GDM1 (cell line): Measurements from ENCODE around the gene TBC1D2B.
"Not testable (repeated sequence)": the region's sequence is repeated elsewhere in the genome, so short reads cannot be mapped to it uniquely, and the experiment has no call there.

Experiments
- DNase-seq: peaks from one replicate; lab custom pipeline; 2025; lab: John Stamatoyannopoulos, UW

TBC1D2B gene

DNA sequence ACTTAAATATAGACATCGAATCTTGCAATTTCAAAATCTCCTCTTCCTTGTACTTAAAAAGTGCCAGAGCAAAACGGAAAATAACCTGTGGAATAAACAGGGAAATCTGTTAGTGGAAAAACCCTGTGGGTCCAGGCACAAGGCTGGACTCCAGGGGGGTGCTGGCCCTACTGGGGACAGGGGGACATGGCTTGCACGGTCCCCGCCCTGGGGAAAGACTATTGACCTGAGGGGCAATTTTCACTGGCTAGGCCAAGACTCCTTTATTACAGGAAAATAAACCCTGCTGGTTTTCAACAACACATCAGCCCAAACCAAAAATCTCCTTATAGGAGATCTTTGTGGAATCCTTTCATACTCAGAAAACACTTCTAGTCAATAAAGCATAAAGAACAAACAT lies 75.9 kb downstream of the TBC1D2B start:
- DNase-seq: no peak

DNA sequence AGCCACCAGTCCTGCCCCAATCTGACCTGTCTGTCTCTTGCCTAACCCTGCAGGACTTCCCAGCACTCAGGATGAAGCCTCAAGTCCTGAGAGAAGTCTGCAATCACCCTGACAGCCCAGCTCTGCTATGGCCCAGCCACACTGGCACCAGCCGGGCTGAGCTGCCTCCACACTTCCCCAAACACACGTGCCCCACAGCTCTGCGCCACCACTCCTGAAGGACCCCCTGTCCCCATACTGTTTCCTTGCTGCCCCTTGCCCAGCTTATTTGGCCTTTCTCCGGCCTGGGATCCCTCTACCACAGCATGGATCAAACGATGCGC lies 76.6 kb downstream of the TBC1D2B start:
- no peak for DNase-seq

- peak; percentile 46 for DNase-seq
These were observed 77.2 kb downstream of the TBC1D2B start for GRCh38 chr15:78000091-78000926.

DNA sequence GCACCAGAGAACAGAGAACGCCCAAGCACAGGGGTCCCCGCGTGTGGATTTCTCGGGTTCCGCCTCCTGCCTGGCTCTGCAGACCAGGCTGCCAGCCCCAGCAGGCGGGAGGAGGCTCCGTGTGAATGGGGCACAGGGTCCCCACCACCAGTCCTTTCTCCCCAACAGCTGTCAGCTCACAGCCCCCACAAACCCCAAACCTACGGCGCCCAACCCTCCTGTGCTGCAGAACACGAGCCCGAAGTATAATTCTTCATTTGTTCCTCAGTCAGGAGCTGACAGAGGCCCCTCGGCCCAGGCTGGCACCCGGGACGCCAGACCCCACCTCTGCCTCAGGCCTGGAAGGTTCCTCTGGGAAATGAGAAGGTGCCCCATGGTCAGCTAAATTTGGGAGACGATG lies 78.0 kb downstream of the TBC1D2B start:
- no peak for DNase-seq

- DNase-seq: no peak
These were observed 78.9 kb downstream of the TBC1D2B start for GRCh38 chr15:77998592-77998991.

GRCh38 chr15:77997761-77998554 lies 79.6 kb downstream of the TBC1D2B start:
- DNase-seq: not testable (repeated sequence)

DNA sequence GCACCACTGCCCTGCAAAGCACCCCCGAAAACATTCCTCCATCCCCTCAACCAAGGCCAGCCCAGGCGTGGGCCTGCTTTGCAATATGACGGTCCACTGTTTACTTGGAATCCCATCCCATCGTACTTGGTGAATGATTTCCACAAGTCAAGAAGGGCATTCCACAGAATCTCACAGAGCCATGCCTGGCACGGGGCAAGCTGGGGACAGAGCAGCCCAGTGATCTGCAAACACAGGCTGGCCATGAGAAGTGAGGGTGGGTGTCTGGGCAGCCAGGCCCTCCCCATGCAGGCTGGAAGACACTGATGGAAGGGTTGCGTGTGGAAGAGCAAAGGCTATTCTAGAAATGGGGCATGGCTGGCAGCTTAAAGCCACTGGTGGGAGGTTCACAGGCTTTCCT lies 80.3 kb downstream of the TBC1D2B start:
- DNase-seq: not testable (repeated sequence)

DNA sequence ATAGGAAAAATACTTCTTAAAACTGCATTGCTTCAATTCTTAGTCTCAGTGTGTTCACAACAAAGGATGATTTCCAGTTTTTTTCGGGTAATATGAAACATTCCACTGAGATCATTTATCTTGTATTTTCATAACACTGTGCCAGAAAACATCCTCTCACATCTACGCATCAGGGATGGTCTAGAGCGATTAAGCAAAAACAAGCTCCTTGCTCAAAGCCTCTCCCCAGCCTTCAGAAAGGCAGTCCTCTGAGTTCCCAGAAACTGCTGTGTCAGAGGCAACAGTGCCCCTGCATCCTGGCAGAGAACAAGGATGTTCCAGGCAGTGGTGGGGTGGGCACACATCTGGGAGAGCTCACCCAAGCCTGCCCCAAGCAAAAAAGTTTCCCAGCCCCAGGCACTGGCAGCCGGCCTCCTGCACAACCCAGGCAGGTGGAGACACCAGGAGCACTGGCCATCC lies 80.8 kb downstream of the TBC1D2B start:
- not testable (repeated sequence) for DNase-seq

- DNase-seq: not testable (repeated sequence)
These were observed 81.3 kb downstream of the TBC1D2B start for GRCh38 chr15:77996226-77996625.

- not testable (repeated sequence) for DNase-seq
These were observed 82.0 kb downstream of the TBC1D2B start for GRCh38 chr15:77995537-77995918.

- not testable (repeated sequence) for DNase-seq
These were observed 82.5 kb downstream of the TBC1D2B start for GRCh38 chr15:77994893-77995536.

GRCh38 chr15:77993970-77994693 lies 83.4 kb downstream of the TBC1D2B start:
- DNase-seq: peak; percentile 33

DNA sequence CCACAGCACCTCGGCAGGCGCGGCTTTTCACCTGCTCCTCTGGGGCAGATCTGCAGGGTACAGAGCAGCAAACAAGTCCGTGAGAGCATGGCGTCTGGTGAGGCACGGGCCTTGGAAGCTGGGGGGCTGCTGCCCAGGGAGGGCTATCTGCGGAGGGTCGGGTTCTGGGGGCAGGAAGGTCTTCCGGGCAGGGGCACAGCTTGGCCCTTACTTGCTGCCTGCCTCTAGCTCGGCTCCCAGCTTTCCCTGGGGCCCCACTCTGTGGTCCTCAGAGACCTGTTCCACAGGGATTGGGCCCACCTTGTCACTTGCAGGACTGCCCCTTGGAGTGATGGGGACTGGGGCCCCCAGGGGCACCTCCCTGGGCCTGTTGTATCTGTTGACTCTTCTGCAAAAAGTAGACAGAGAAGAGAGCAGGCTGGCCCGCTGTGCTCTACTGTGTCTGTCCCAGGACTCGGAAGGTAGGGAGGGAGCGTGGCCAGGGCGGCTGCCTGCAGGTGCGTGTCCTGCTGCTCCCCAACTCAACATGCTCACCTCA lies 84.1 kb downstream of the TBC1D2B start:
- no peak for DNase-seq

GRCh38 chr15:77992356-77993222 lies 84.9 kb downstream of the TBC1D2B start:
- no peak for DNase-seq

DNA sequence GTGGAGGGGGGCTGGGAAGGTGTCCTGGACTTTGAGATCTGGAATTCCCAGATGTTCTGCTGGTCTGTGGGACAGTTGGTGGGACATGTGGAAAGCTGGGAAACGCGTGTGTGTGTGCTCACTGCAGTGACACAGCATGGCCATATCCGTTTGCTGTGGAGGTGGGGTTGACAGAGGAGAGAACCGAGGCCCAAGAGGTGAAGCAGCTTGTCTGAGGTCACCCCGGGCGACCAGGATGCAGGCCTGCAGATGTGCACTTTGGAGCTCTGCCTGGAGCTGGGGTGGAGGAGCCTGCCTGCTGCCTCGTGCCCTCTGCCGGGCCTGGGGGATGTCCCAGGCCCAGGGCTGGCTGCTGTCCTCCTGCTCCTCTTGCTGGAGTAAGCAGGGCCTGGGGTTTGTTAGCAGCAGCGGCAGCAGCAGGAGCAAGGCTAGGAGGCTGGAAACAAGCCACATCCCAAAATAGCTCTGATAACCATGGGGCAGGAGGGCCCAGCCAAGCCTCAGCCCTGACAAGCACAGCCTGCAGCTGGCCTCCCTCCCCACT lies 85.8 kb downstream of the TBC1D2B start:
- not testable (repeated sequence) for DNase-seq

GRCh38 chr15:77991029-77991406 lies 86.5 kb downstream of the TBC1D2B start:
- DNase-seq: no peak

DNA sequence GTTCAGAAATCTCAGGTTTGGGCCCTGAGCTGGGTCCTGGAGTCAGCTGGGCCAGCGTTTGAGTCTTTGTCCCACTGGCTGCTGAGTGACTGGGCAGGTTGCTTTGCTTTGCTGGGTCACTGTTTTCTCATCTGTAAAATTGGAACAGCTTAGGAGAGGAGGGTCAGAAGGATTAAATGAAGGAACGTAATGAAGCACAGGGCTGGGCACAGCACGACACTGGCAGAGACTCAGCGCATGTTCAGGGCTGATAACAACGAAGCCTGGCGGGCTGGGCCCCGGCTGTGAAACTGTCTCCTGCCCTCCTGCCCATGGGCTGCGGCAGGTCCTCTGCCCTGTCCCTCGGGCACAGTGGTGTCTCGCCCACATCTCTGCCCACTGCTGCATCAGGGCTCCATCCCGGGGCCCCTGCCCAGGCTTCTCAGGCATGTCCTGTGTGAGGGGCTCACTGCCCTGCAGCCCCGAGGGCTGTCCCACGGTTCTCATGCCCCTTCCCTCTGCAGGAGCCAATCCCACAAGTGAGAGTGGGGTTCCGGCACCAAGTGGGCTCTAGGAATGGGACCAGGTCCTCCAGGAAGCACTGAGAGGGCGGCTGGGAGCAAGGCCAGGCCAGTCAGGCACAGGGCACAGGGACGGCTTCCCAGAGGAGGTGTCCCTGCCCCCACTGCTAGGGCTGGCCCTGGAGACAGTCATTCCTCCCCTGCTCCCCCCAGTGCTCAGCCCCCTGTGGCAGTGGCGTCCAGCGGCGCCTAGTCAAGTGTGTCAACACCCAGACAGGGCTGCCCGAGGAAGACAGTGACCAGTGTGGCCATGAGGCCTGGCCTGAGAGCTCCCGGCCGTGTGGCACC lies 88.0 kb downstream of the TBC1D2B start:
- no peak for DNase-seq

DNA sequence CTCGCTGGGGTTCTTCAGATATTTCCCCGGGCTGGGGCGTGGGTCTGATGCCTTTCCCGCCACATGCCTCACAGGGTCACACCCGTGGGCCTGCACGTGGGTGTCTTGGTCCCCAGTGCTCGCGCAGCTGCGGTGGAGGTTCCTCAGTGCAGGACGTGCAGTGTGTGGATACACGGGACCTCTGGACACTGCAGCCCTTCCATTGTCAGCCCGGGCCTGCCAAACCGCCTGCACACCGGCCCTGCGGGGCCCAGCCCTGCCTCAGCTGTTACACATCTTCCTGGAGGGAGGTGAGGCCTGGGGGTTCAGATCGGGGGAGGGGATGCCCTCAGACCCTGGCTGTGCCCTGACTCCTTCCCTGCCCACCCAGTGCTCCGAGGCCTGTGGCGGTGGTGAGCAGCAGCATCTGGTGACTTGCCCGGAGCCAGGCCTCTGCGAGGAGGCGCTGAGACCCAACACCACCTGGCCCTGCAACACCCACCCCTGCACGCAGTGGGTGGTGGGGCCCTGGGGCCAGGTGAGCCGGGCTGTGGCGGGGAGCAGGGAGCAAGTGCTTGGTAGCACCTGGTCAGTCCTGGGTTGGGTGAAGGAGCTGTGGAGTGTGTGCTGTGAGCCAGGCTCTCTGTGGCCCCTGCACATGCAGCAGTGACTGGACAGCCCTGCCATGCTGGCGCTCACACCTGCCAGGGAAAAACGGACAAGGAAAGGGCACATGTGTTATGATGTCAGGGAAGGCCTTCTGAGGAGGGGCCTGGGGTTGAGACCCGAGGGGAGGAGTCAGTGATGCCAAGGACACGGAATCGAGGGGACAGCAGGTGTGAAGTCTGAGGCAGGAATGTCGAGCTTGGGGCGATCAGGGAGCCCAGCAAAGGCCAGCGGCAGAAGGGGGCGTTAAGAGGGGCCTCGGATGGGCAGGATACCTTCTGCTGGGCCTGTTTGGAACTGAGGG lies 88.9 kb downstream of the TBC1D2B start:
- no peak for DNase-seq
